PFSK-1 (cell line): Measurements from ENCODE around the gene C5orf15.

Experiments used
- FOXP2 ChIP-seq: optimal IDR thresholded peaks from 2 replicates; pipeline ENCODE3; 2011; ENCODE audit warnings: borderline replicate concordance, control low read depth, inconsistent platforms; ENCODE audit not compliant: insufficient read depth; ENCODE audit errors: extremely low read length, extremely low read depth
- POLR2AphosphoS5 ChIP-seq: IDR thresholded peaks from 2 replicates; pipeline ENCODE4 v1.6.1; 2012; ENCODE audit warnings: low read depth, mild to moderate bottlenecking, control low read depth, low read length, moderate library complexity
- REST ChIP-seq, 2 experiments: IDR thresholded peaks; 2 replicates each; pipeline versions ENCODE4 v1.6.1 to v1.8.0; 2011 to 2012; ENCODE audit warnings: low read depth in 2 of 2, low read length in 2 of 2, control low read depth in 1 of 2, inconsistent platforms in 1 of 2, mild to moderate bottlenecking in 1 of 2, moderate library complexity in 1 of 2; ENCODE audit not compliant: insufficient read depth in 1 of 2
- SIN3A ChIP-seq: IDR thresholded peaks from 2 replicates; pipeline ENCODE4 v1.6.1; 2012; ENCODE audit warnings: mild to moderate bottlenecking, low read length, moderate library complexity, borderline replicate concordance; ENCODE audit not compliant: insufficient read depth
- TAF1 ChIP-seq: IDR thresholded peaks from 2 replicates; pipeline ENCODE4 v1.6.1; 2012; ENCODE audit warnings: low read length, control low read depth, borderline replicate concordance; ENCODE audit not compliant: insufficient read depth

Gene C5orf15

GRCh38 chr5:133918316-133918715 lies 50.1 kb downstream of the C5orf15 start:
- no peak for TF ChIP-seq TAF1
- no peak for TF ChIP-seq SIN3A
- no peak for TF ChIP-seq POLR2AphosphoS5
- no peak for TF ChIP-seq REST (IDR thresholded peaks at IDR 0.05; ENCODE audit: insufficient read depth in 1 of 2, low read depth in 2 of 2, low read length in 2 of 2)
- TF ChIP-seq FOXP2, result no peak

- TF ChIP-seq REST (IDR thresholded peaks at IDR 0.05; ENCODE audit: insufficient read depth in 1 of 2, low read depth in 2 of 2, low read length in 2 of 2) (no peak), SIN3A (no peak), TAF1 (no peak), POLR2AphosphoS5 (no peak), FOXP2 (no peak)
Observed at GRCh38 chr5:133917785-133918184, 50.6 kb downstream of the C5orf15 start.

- TF ChIP-seq REST (IDR thresholded peaks at IDR 0.05; ENCODE audit: insufficient read depth in 1 of 2, low read depth in 2 of 2, low read length in 2 of 2), result no peak
- no peak for TF ChIP-seq FOXP2
- TF ChIP-seq TAF1, result no peak
- no peak for TF ChIP-seq POLR2AphosphoS5
- no peak for TF ChIP-seq SIN3A
Observed at GRCh38 chr5:133916914-133917313, 51.5 kb downstream of the C5orf15 start.

- TF ChIP-seq TAF1 (no peak), POLR2AphosphoS5 (no peak), REST (IDR thresholded peaks at IDR 0.05; ENCODE audit: insufficient read depth in 1 of 2, low read depth in 2 of 2, low read length in 2 of 2) (no peak), SIN3A (no peak), FOXP2 (no peak)
Observed at GRCh38 chr5:133916479-133916878, 51.9 kb downstream of the C5orf15 start.

- TF ChIP-seq FOXP2, result no peak
- TF ChIP-seq TAF1, result no peak
- TF ChIP-seq SIN3A, result no peak
- TF ChIP-seq REST (IDR thresholded peaks at IDR 0.05; ENCODE audit: insufficient read depth in 1 of 2, low read depth in 2 of 2, low read length in 2 of 2), result no peak
- no peak for TF ChIP-seq POLR2AphosphoS5
Observed at GRCh38 chr5:133914434-133914833, 54.0 kb downstream of the C5orf15 start.
